ENCODE measurements around the gene TRRAP. TPM values are rescaled to one million over a fixed set of nuclear protein-coding genes. Genes with fewer than 3 reads are reported as not detected.

The TRRAP gene
- total RNA-seq, 1 donor from 2014 or later = 39.3 TPM

GRCh38 chr7:98970016-98970615 lies 91.8 kb downstream of the TRRAP start:
- TF ChIP-seq POLR2A (IDR thresholded peaks at IDR 0.05) (no peak), CTCF (IDR thresholded peaks at IDR 0.05) (no peak), POLR2AphosphoS5 (IDR thresholded peaks at IDR 0.05; ENCODE audit: insufficient read depth in 1 of 2, low read depth in 1 of 2) (no peak)
- DNase-seq (ENCODE audit: extremely low spot score in 2 of 2) = no peak
- no peak overlapping the region for H3K27ac ChIP-seq
- no peaks in the 10 kb centered on the region for H3K27me3 ChIP-seq
- intact Hi-C loops (cut with DNase I) = no loop called here
- no peak overlapping the region for H3K4me3 ChIP-seq
- peaks cover 4 to 95% of the 10 kb centered on the region in 2 donors for H3K36me3 ChIP-seq
- no peaks in the 10 kb centered on the region for H3K4me1 ChIP-seq
- H3K9me3 ChIP-seq = no peaks in the 10 kb centered on the region

- Histone ChIP-seq H3K9me3 (no peaks in the 10 kb centered on the region), H3K27me3 (no peaks in the 10 kb centered on the region), H3K4me1 (no peaks in the 10 kb centered on the region), H3K4me3 (no peak overlapping the region), H3K27ac (no peak overlapping the region), H3K36me3 (peaks cover 4 to 95% of the 10 kb centered on the region in 2 donors)
- intact Hi-C loops (cut with DNase I) = no loop called here
- TF ChIP-seq POLR2A (IDR thresholded peaks at IDR 0.05) = no peak
- no peak for TF ChIP-seq CTCF (IDR thresholded peaks at IDR 0.05)
- no peak for TF ChIP-seq POLR2AphosphoS5 (IDR thresholded peaks at IDR 0.05; ENCODE audit: insufficient read depth in 1 of 2, low read depth in 1 of 2)
- DNase-seq (ENCODE audit: extremely low spot score in 2 of 2) = no peak
Measured at GRCh38 chr7:98970805-98971204, 92.5 kb downstream of the TRRAP start.

GRCh38 chr7:98974205-98974604 lies 95.9 kb downstream of the TRRAP start:
- no peaks in the 10 kb centered on the region for H3K27me3 ChIP-seq
- H3K36me3 ChIP-seq = peaks cover 0 to 97% of the 10 kb centered on the region in 2 donors
- DNase-seq (ENCODE audit: extremely low spot score in 2 of 2) = no peak
- H3K4me3 ChIP-seq = no peak overlapping the region
- intact Hi-C loops (cut with DNase I) = no loop called here
- no peaks in the 10 kb centered on the region for H3K9me3 ChIP-seq
- no peak overlapping the region for H3K27ac ChIP-seq
- no peak for TF ChIP-seq CTCF (IDR thresholded peaks at IDR 0.05)
- TF ChIP-seq POLR2AphosphoS5 (IDR thresholded peaks at IDR 0.05; ENCODE audit: insufficient read depth in 1 of 2, low read depth in 1 of 2) = no peak
- TF ChIP-seq POLR2A (IDR thresholded peaks at IDR 0.05) = no peak
- no peaks in the 10 kb centered on the region for H3K4me1 ChIP-seq

GRCh38 chr7:98974906-98975816 lies 96.8 kb downstream of the TRRAP start:
- Histone ChIP-seq H3K27me3 (no peaks in the 10 kb centered on the region), H3K4me3 (no peak overlapping the region), H3K4me1 (no peaks in the 10 kb centered on the region), H3K9me3 (no peaks in the 10 kb centered on the region), H3K36me3 (peaks cover 0 to 97% of the 10 kb centered on the region in 2 donors), H3K27ac (no peak overlapping the region)
- TF ChIP-seq CTCF (IDR thresholded peaks at IDR 0.05) (no peak), POLR2A (IDR thresholded peaks at IDR 0.05) (no peak), POLR2AphosphoS5 (IDR thresholded peaks at IDR 0.05; ENCODE audit: insufficient read depth in 1 of 2, low read depth in 1 of 2) (no peak)
- intact Hi-C loops (cut with DNase I) = no loop called here
- no peak for DNase-seq (ENCODE audit: extremely low spot score in 2 of 2)

Data from vagina (tissue), 2 donors.